GM23248 (cell line): ENCODE measurements around the gene GPR150. TPM values are rescaled to one million over a fixed set of nuclear protein-coding genes. Genes with fewer than 3 reads are reported as not detected.

Source experiments
- DNase-seq: peaks from one replicate; pipeline ENCODE4 v3.0.0-alpha.2; 2015
- H2AFZ ChIP-seq: fragments of 200-600 bp; sonication (generic); 2 replicates; pipeline ENCODE4 v1.6.1; 2016; ENCODE audit warnings: antibody characterized with exemption
- H3F3A ChIP-seq: fragments of 200-600 bp; sonication (generic); 2 replicates; pipeline ENCODE4 v1.6.1; 2016; ENCODE audit warnings: mild to moderate bottlenecking, antibody characterized with exemption, mixed run types; ENCODE audit not compliant: insufficient read depth
- H3K27ac ChIP-seq: fragments of 200-600 bp; sonication (generic); 2 replicates; pipeline ENCODE4 v1.5.1; 2016; ENCODE audit warnings: mild to moderate bottlenecking
- H3K27me3 ChIP-seq: fragments of 200-600 bp; sonication (generic); replicated peaks from 2 replicates; pipeline ENCODE4 v1.6.1; 2016; ENCODE audit warnings: mild to moderate bottlenecking; ENCODE audit not compliant: insufficient read depth
- H3K36me3 ChIP-seq: fragments of 200-600 bp; sonication (generic); 2 replicates; pipeline ENCODE4 v1.6.1; 2016; ENCODE audit warnings: low read depth, mild to moderate bottlenecking
- H3K4me1 ChIP-seq: fragments of 200-600 bp; sonication (generic); 2 replicates; pipeline ENCODE4 v1.6.1; 2016; ENCODE audit warnings: mild to moderate bottlenecking; ENCODE audit not compliant: insufficient read depth
- H3K4me2 ChIP-seq: fragments of 200-600 bp; sonication (generic); one replicate; pipeline ENCODE4 v1.6.1; 2016; ENCODE audit warnings: mild to moderate bottlenecking; ENCODE audit not compliant: unreplicated experiment
- H3K4me3 ChIP-seq: fragments of 200-600 bp; sonication (generic); 2 replicates; pipeline ENCODE4 v1.5.1; 2016; ENCODE audit warnings: mild to moderate bottlenecking
- H3K79me2 ChIP-seq: fragments of 200-600 bp; sonication (generic); 2 replicates; pipeline ENCODE4 v1.6.1; 2016; ENCODE audit warnings: mild to moderate bottlenecking; ENCODE audit not compliant: insufficient read depth
- H3K9ac ChIP-seq: fragments of 200-600 bp; sonication (generic); 2 replicates; pipeline ENCODE4 v1.6.1; 2016; ENCODE audit warnings: mild to moderate bottlenecking
- H3K9me2 ChIP-seq: fragments of 200-600 bp; sonication (generic); 2 replicates; pipeline ENCODE4 v1.6.1; 2016; ENCODE audit warnings: mixed run types, mild to moderate bottlenecking, moderate library complexity; ENCODE audit not compliant: insufficient read depth
- H3K9me3 ChIP-seq: fragments of 200-600 bp; sonication (generic); one replicate; pipeline ENCODE4 v1.6.1; 2017; ENCODE audit warnings: low read depth
- H4K20me1 ChIP-seq: fragments of 200-600 bp; sonication (generic); 2 replicates; pipeline ENCODE4 v1.6.0; 2016; ENCODE audit not compliant: insufficient read depth
- EZH2 ChIP-seq: fragments of 200-600 bp; sonication (generic); IDR thresholded peaks from 2 replicates; pipeline ENCODE4 v1.6.1; 2018; ENCODE audit warnings: antibody characterized with exemption, mild to moderate bottlenecking; ENCODE audit not compliant: insufficient read depth, poor library complexity, severe bottlenecking
- EZH2phosphoT487 ChIP-seq: fragments of 200-600 bp; sonication (generic); IDR thresholded peaks from 2 replicates; pipeline ENCODE4 v1.6.1; 2018; ENCODE audit warnings: antibody characterized with exemption, moderate library complexity, mild to moderate bottlenecking, low read depth; ENCODE audit not compliant: insufficient read depth
- WGBS, 2 experiments: methylation state at CpG; one replicate each; pipeline ENCODE4 v1.1.6; 2015 to 2017; ENCODE audit warnings: low lambda C conversion rate in 2 of 2, low coverage in 1 of 2; ENCODE audit errors: missing lambda C conversion rate in 2 of 2; 5-methylcytosine and 5-hydroxymethylcytosine counted together
- in situ Hi-C: fragments of 300-500 bp; cut with MboI; formaldehyde crosslinking; loops from 2 replicates; pipeline ENCODE4 v1.15.0; 2020
- polyA plus RNA-seq: library from polyadenylated mRNA; unstranded; fragments of >200 nt; fragmentation: Nextera tagmentation; extraction: Ambion mirVana; gene quantifications from 2 replicates; pipeline ENCODE4 v1.2.1, GENCODE V29; 2016
- total RNA-seq: library from RNA; depleted of rRNA; stranded (reverse); fragments of >200 nt; shearing (Covaris generic); gene quantifications from 2 replicates; pipeline ENCODE4 v1.2.3, GENCODE V29; 2014

The GPR150 gene
- total and polyA plus RNA-seq, 2 experiments from 2014 or later, result 0.25 to 1.1 TPM

GRCh38 chr5:95655575-95655974 lies 35.7 kb downstream of the GPR150 start:
- Histone ChIP-seq H2AFZ (no peak overlapping the region), H3K9me2 (no peaks in the 10 kb centered on the region), H3K4me1 (no peaks in the 10 kb centered on the region), H3K27ac (no peak overlapping the region), H4K20me1 (no peaks in the 10 kb centered on the region), H3K36me3 (no peaks in the 10 kb centered on the region), H3K9me3 (no peaks in the 10 kb centered on the region), H3K4me3 (no peak overlapping the region), H3K4me2 (no peak overlapping the region), H3F3A (no peaks in the 10 kb centered on the region), H3K79me2 (no peaks in the 10 kb centered on the region), H3K9ac (no peak overlapping the region), H3K27me3 (no peaks in the 10 kb centered on the region)
- in situ Hi-C loops, result no loop called here
- no peak for DNase-seq
- TF ChIP-seq EZH2 (no peak), EZH2phosphoT487 (no peak)
- WGBS, 2 experiments, result 75 to 81% methylated on average over 1 of the region's 1 CpG

- no peaks in the 10 kb centered on the region for H3K9me2 ChIP-seq
- no peaks in the 10 kb centered on the region for H3K79me2 ChIP-seq
- DNase-seq, result no peak
- no peaks in the 10 kb centered on the region for H3F3A ChIP-seq
- H3K4me3 ChIP-seq, result no peak overlapping the region
- no peaks in the 10 kb centered on the region for H3K27me3 ChIP-seq
- H3K4me2 ChIP-seq, result no peak overlapping the region
- H3K36me3 ChIP-seq, result no peaks in the 10 kb centered on the region
- in situ Hi-C loops, result loop anchor here (10.0 kb wide), 1 partner anchor 185 kb away; no protein-coding TSS in a partner anchor
- no peak overlapping the region for H3K27ac ChIP-seq
- H4K20me1 ChIP-seq, result no peaks in the 10 kb centered on the region
- no peak overlapping the region for H3K9ac ChIP-seq
- no peak overlapping the region for H2AFZ ChIP-seq
- H3K4me1 ChIP-seq, result peaks cover 7% of the 10 kb centered on the region
- TF ChIP-seq EZH2phosphoT487, result no peak
- TF ChIP-seq EZH2, result no peak
- H3K9me3 ChIP-seq, result no peaks in the 10 kb centered on the region
- WGBS, 2 experiments, result 93% methylated on average over 2 of the region's 2 CpGs
Measured at GRCh38 chr5:95660060-95660459, 40.2 kb downstream of the GPR150 start.

DNA sequence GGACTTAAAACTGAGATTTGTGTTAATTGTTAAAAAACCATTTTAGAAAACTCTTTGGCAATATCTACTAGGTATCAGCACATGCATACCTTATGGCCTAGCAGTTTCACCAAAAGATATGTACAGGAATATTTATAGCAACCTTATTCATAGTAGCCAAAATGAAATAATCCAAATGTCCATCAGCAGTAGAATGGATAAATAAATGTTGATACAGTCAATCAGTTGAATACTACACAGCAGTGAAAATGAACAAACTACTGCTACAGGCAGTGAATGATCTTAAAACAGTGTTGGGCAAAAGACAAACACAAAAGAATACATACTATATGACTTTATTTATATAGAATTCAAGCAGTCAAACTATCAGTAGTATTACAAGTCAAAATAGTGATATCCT lies 43.1 kb downstream of the GPR150 start:
- H3K9me3 ChIP-seq, result no peaks in the 10 kb centered on the region
- no peak overlapping the region for H3K4me3 ChIP-seq
- in situ Hi-C loops, result loop anchor here (10.0 kb wide), 1 partner anchor 182 kb away; no protein-coding TSS in a partner anchor
- no peak for TF ChIP-seq EZH2
- TF ChIP-seq EZH2phosphoT487, result no peak
- H3F3A ChIP-seq, result no peaks in the 10 kb centered on the region
- H3K9me2 ChIP-seq, result no peaks in the 10 kb centered on the region
- H3K36me3 ChIP-seq, result no peaks in the 10 kb centered on the region
- no peak overlapping the region for H2AFZ ChIP-seq
- no peak overlapping the region for H3K9ac ChIP-seq
- H3K27ac ChIP-seq, result no peak overlapping the region
- no peak for DNase-seq
- no peaks in the 10 kb centered on the region for H4K20me1 ChIP-seq
- H3K79me2 ChIP-seq, result no peaks in the 10 kb centered on the region
- peaks cover 7% of the 10 kb centered on the region for H3K4me1 ChIP-seq
- no peak overlapping the region for H3K4me2 ChIP-seq
- no peaks in the 10 kb centered on the region for H3K27me3 ChIP-seq

- H3K79me2 ChIP-seq, result no peaks in the 10 kb centered on the region
- H3K4me2 ChIP-seq, result peak overlapping the region; percentile 41
- H2AFZ ChIP-seq, result peak overlapping the region; percentile 52
- H3K4me1 ChIP-seq, result peaks cover 17% of the 10 kb centered on the region
- no peak overlapping the region for H3K27ac ChIP-seq
- H3K9me2 ChIP-seq, result no peaks in the 10 kb centered on the region
- no peaks in the 10 kb centered on the region for H3K9me3 ChIP-seq
- H3K36me3 ChIP-seq, result no peaks in the 10 kb centered on the region
- 1 to 4% methylated on average over 3 of the region's 3 CpGs for WGBS, 2 experiments
- no peaks in the 10 kb centered on the region for H3F3A ChIP-seq
- H4K20me1 ChIP-seq, result no peaks in the 10 kb centered on the region
- no peaks in the 10 kb centered on the region for H3K27me3 ChIP-seq
- no peak for TF ChIP-seq EZH2phosphoT487
- no peak for TF ChIP-seq EZH2
- no peak overlapping the region for H3K9ac ChIP-seq
- H3K4me3 ChIP-seq, result no peak overlapping the region
- in situ Hi-C loops, result loop anchor here (10.0 kb wide), 1 partner anchor 181 kb away; no protein-coding TSS in a partner anchor
- DNase-seq, result peak; percentile 67
Measured at GRCh38 chr5:95664204-95664786, 44.4 kb downstream of the GPR150 start.
